Adrenal gland (tissue), 12 donors: ENCODE measurements around the gene IQSEC3. TPM values are rescaled to one million over a fixed set of nuclear protein-coding genes. Genes with fewer than 3 reads are reported as not detected.
"Not testable (repeated sequence)": the region's sequence is repeated elsewhere in the genome, so short reads cannot be mapped to it uniquely, and the experiment has no call there.

ENCODE experiments used
- DNase-seq, 7 donors: peaks; one replicate each; pipeline ENCODE4 v3.0.0-alpha.2; 2019 to 2020
- H3K27ac ChIP-seq, 5 donors: fragments of 200-600 bp; sonication (generic) in 4 of 5; 1 replicate in 3 of 5; 2 replicates in 2 of 5; pipeline versions ENCODE4 v1.5.1 to v1.8.0; 2016 to 2020; ENCODE audit warnings: mild to moderate bottlenecking in 1 of 5
- H3K27me3 ChIP-seq: fragments of 200-600 bp; 2 replicates; pipeline ENCODE4 v1.8.0; 2021
- H3K36me3 ChIP-seq, 2 donors: fragments of 200-600 bp; replicated peaks in 1 of 2; 1 replicate in 1 of 2; 2 replicates in 1 of 2; pipeline versions ENCODE4 v1.5.1 to v1.8.0; 2018 to 2022
- H3K4me1 ChIP-seq, 2 donors: fragments of 200-600 bp; replicated peaks in 1 of 2; 1 replicate in 1 of 2; 2 replicates in 1 of 2; pipeline versions ENCODE4 v1.5.1 to v1.8.0; 2018 to 2021
- H3K4me3 ChIP-seq, 4 donors: fragments of 200-600 bp; sonication (generic) in 3 of 4; one replicate each; pipeline ENCODE4 v1.5.1; 2016 to 2018
- H3K9me3 ChIP-seq, 3 donors: fragments of 200-600 bp; sonication (generic) in 1 of 3; replicated peaks in 1 of 3; 1 replicate in 2 of 3; 2 replicates in 1 of 3; pipeline versions ENCODE4 v1.5.1 to v1.8.0; 2016 to 2021
- POLR2A ChIP-seq, 2 donors: fragments of 450-650 bp; IDR thresholded peaks; one replicate each; pipeline ENCODE4 v1.6.1; 2017; ENCODE audit warnings: antibody characterized with exemption in 2 of 2, mild to moderate bottlenecking in 2 of 2, moderate library complexity in 1 of 2
- whole genome bisulfite sequencing, 4 donors: extraction: QIAGEN DNeasy Blood & Tissue Kit in 2 of 4; methylation state at CpG; one replicate each; pipeline versions ENCODE4 v1.1.5 to v1.1.7; 2013 to 2017; 5-methylcytosine and 5-hydroxymethylcytosine counted together
- intact Hi-C, 2 donors: fragments of 100-400 bp; cut with DNase I; formaldehyde crosslinking; loops; one replicate each; pipeline versions ENCODE4 v1.14.1 to v1.15.0; 2022 to 2023
- polyA plus RNA-seq, 3 donors: library from polyadenylated mRNA; stranded (reverse); fragments of 200-250 nt in 2 of 3; fragments of 350-450 nt in 1 of 3; fragmentation: Illumina TruSeq in 1 of 3; extraction: RNeasy Lipid Tissue Mini Kit (QIAGEN cat#74804) in 1 of 3; gene quantifications; one replicate each; pipeline ENCODE4 v1.2.3, GENCODE V29; 2013 to 2014
- total RNA-seq, 9 donors: library from RNA; depleted of rRNA in 4 of 9; stranded (reverse); fragments of >200 nt in 4 of 9; fragments of 120-200 nt in 1 of 9; fragmentation: NEBNext Ultra II Directional in 1 of 9; extraction: Animal tissue kit (Norgen Biotek cat#: 25700) in 1 of 9; gene quantifications; one replicate each; pipeline versions ENCODE4 v1.1.0 to v1.2.4, GENCODE V29; 2013 to 2023
- TF ChIP-seq, protein P1 (sequence below), 6 experiments: fragments of 450-650 bp in 4 of 6; fragments of 200-600 bp in 2 of 6; sonication (generic) in 1 of 6; IDR thresholded peaks; 1 replicate in 5 of 6; 2 replicates in 1 of 6; pipeline versions ENCODE4 v1.5.1 to v1.8.0; 2016 to 2021; ENCODE audit warnings: antibody characterized with exemption in 6 of 6, mild to moderate bottlenecking in 2 of 6, moderate library complexity in 1 of 6
- donor health status: healthy with polysubstance abuse.
- donor health status: Bipolar disorder and iron deficiency.
- donor health status: DM: yes; HTN: yes; CAD: no.
- donor health status: DM: no; HTN: no; CAD: no.
- donor health status: DM: no; HTN: no; CAD: no.
- donor health status: DM: yes; HTN: yes; CAD: no.

IQSEC3 gene
- total and polyA plus RNA-seq, 12 donors = 0.13 to 6.3 (median 1.00) TPM

DNA sequence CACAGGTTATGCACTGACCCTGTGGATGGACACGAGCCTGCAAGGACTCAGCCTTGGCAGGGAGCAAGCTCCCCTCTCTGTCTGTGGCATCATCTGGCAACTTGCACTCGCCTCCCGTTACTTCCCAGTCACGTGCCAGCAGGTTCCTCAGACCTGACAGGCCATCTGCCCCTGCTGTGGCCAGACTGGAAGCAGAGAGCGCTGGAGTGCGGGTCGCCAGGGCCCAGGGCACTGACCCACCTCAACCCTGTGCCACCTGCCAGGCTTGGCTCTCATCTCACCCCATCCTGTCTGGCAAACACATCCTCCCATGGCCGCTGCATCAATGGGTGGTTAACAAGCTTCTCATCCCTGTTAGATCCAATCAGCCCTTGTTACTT lies 119.0 kb downstream of the IQSEC3 start:
- H3K4me3 ChIP-seq = no peak overlapping the region
- H3K27ac ChIP-seq = no peak overlapping the region
- 63 to 100% (median 80%) methylated on average over 1 to 8 of the region's 8 CpGs for WGBS, 4 donors
- H3K9me3 ChIP-seq = no peaks in the 10 kb centered on the region
- peaks cover 4 to 6% of the 10 kb centered on the region in 2 donors for H3K4me1 ChIP-seq
- H3K27me3 ChIP-seq = no peaks in the 10 kb centered on the region
- no peaks in the 10 kb centered on the region for H3K36me3 ChIP-seq
- TF ChIP-seq POLR2A (IDR thresholded peaks at IDR 0.05) = no peak
- TF ChIP-seq, protein P1, sequence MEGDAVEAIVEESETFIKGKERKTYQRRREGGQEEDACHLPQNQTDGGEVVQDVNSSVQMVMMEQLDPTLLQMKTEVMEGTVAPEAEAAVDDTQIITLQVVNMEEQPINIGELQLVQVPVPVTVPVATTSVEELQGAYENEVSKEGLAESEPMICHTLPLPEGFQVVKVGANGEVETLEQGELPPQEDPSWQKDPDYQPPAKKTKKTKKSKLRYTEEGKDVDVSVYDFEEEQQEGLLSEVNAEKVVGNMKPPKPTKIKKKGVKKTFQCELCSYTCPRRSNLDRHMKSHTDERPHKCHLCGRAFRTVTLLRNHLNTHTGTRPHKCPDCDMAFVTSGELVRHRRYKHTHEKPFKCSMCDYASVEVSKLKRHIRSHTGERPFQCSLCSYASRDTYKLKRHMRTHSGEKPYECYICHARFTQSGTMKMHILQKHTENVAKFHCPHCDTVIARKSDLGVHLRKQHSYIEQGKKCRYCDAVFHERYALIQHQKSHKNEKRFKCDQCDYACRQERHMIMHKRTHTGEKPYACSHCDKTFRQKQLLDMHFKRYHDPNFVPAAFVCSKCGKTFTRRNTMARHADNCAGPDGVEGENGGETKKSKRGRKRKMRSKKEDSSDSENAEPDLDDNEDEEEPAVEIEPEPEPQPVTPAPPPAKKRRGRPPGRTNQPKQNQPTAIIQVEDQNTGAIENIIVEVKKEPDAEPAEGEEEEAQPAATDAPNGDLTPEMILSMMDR (IDR thresholded peaks at IDR 0.05) = no peak
- no peak for DNase-seq
- intact Hi-C loops = no loop called here

DNA sequence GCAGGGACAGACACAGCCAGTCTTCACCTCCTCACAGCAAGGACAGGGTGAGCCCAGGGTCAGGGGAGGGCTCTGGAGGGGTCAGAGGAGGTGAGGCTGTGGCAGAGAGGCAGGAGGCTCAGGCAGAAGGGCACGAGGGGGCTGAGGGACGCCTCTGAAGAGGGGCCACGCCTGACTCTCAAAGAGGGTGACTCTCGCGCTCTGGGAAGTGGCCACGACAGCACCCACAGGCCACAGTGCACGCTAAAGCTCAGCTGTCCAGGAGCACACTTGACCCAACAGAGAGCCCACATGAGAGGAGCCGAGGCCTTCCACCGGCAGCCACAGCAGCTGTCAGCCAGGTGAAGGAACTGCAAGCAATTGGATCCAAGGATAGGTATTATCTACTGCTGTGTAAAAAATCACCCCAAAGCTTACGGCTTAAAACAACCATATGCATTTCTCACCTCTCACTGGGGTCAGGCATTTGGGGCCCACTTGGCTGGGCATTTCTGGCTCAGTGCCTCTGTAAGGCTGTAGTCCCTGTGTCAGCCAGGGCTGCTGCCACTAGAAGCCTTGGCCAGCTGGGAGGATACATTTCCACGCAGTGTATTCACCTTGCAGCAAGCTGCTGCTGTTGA lies 119.5 kb downstream of the IQSEC3 start:
- H3K27me3 ChIP-seq = no peaks in the 10 kb centered on the region
- intact Hi-C loops = no loop called here
- no peak overlapping the region for H3K4me3 ChIP-seq
- TF ChIP-seq POLR2A (IDR thresholded peaks at IDR 0.05) = no peak
- peaks cover 4 to 6% of the 10 kb centered on the region in 2 donors for H3K4me1 ChIP-seq
- 84 to 90% (median 87%) methylated on average over 10 to 11 of the region's 11 CpGs for WGBS, 4 donors
- no peak overlapping the region for H3K27ac ChIP-seq
- no peaks in the 10 kb centered on the region for H3K9me3 ChIP-seq
- H3K36me3 ChIP-seq = no peaks in the 10 kb centered on the region
- no peak for DNase-seq

DNA sequence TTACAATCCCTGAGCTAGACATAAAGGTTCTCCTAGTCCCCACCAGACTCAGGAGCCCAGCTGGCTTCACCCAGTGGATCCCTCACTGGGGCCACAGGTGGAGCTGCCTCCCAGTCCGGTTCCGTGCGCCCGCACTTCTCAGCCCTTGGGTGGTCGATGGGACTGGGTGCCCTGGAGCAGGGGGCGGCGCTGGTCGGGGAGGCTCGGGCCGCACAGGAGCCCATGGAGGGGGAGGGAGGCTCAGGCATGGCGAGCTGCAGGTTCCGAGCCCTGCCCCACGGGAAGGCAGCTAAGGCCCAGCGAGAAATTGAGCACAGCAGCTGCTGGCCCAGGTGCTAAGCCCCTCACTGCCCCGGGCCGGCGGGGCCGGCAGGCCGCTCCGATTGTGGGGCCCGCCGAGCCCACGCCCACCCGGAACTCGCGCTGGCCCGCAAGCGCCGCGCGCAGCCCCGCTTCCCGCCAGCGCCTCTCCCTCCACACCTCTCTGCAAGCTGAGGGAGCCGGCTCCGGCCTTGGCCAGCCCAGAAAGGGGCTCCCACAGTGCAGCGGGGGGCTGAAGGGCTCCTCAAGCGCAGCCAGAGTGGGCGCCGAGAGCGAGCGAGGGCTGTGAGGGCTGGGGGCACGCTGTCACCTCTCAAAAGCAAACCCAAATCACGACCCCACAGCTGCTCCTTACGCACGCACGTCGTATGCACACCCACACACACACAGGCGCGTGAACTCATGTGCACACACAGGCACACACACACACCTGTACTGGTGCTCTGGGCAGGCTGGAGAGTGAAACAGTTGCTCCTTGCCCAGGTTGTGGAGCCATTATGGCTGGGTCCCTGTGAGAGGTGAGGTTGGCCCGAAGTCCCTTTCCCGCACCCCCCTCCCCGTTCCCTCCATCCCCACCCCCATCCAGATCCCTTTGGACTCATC lies 121.7 kb downstream of the IQSEC3 start:
- DNase-seq, H3K27ac ChIP-seq, H3K4me1 ChIP-seq, H3K9me3 ChIP-seq, H3K36me3 ChIP-seq, intact Hi-C loops, H3K27me3 ChIP-seq: not testable (repeated sequence)
- WGBS, 4 donors = 42 to 85% (median 72%) methylated on average over 33 to 53 of the region's 53 CpGs; no CpG with 5 or more reads in 1 of the 4 donors
- H3K4me3 ChIP-seq = peak overlapping the region in 1 of 4 donors; percentile 63

DNA sequence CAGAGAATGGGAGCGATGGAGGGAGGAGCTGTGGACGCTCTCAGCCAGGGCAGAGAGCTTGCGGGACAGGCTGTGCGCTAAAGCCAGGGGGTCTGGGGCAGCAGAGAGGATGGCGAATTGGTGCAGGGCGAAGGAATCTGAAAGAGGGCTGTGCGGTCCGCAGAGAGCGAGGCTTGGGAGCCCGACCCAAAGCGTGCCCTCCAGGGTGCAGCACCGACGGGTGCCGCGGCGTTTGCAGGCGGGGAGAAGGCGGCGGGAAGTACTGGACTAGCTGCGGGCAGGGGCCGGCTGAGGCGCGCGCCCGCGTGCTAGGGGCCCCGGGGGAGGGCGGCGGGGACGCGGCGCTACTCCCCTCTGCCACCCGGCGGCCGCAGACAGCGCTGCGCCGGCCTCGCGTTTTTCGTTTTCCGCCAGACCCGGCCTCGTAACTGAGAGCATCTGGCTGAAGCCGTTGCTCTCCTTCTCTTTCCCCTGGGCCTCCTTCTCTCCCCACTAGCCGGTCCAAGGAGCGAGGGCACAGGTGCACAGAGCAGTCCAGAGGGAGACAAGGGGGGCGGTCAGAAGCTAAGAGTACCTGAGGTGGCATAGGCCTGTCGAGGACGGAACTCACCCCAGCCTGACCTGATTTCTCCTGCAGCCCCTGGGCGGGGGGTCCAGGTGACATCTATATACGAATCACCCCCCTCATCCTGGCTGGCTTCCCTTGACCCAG lies 122.5 kb downstream of the IQSEC3 start:
- 7 to 8% (median 8%) methylated on average over 26 to 52 of the region's 52 CpGs for WGBS, 4 donors
- H3K4me1 ChIP-seq = peaks cover 4 to 6% of the 10 kb centered on the region in 2 donors
- H3K27ac ChIP-seq = no peak overlapping the region
- H3K27me3 ChIP-seq = no peaks in the 10 kb centered on the region
- intact Hi-C loops = no loop called here
- H3K9me3 ChIP-seq = no peaks in the 10 kb centered on the region
- peak in 5 of 7 donors; percentile 46 to 57 (median 52) for DNase-seq
- TF ChIP-seq, protein P1 (IDR thresholded peaks at IDR 0.05) = peak; percentile 17 to 90 (median 63)
- TF ChIP-seq POLR2A (IDR thresholded peaks at IDR 0.05) = no peak
- H3K4me3 ChIP-seq = peak overlapping the region in 2 of 4 donors; percentile 28 to 63
- H3K36me3 ChIP-seq = no peaks in the 10 kb centered on the region

DNA sequence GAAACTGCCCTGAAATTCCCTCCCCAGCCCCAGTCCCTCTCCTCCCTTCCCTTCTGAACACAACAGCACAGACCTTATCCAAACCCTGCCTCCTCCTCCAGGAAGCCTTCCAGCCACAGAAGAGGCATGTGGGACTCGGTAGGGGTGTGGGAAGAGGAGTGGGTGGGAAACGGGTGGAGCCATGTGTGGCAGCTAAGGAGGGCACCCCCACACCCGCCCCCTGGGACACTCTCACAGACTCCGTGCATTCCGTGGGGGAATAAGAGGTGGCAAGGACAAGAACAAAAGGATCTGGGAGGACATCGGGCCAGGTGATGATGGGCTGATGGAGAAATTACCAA lies 123.0 kb downstream of the IQSEC3 start:
- TF ChIP-seq, protein P1 (IDR thresholded peaks at IDR 0.05) = no peak
- TF ChIP-seq POLR2A (IDR thresholded peaks at IDR 0.05) = no peak
- intact Hi-C loops = no loop called here
- DNase-seq = no peak
- no peaks in the 10 kb centered on the region for H3K36me3 ChIP-seq
- H3K4me1 ChIP-seq = peaks cover 4 to 6% of the 10 kb centered on the region in 2 donors
- H3K9me3 ChIP-seq = no peaks in the 10 kb centered on the region
- no peaks in the 10 kb centered on the region for H3K27me3 ChIP-seq
- H3K4me3 ChIP-seq = no peak overlapping the region
- H3K27ac ChIP-seq = no peak overlapping the region
- 67 to 76% (median 72%) methylated on average over 6 of the region's 6 CpGs for WGBS, 4 donors
